Upper lobe of left lung (tissue), 4 donors: Measurements from ENCODE around the gene CRYBG1.

Experiments used
- CTCF ChIP-seq, 6 experiments: fragments of 450-650 bp in 4 of 6; fragments of 200-600 bp in 2 of 6; sonication (generic) in 2 of 6; IDR thresholded peaks; one replicate each; pipeline ENCODE4 v1.5.1; 2016 to 2019; ENCODE audit warnings: antibody characterized with exemption in 6 of 6
- POLR2A ChIP-seq, 4 donors: fragments of 450-650 bp; IDR thresholded peaks; one replicate each; pipeline ENCODE4 v1.5.1; 2016 to 2017; ENCODE audit warnings: antibody characterized with exemption in 4 of 4, mild to moderate bottlenecking in 2 of 4

- TF ChIP-seq CTCF (IDR thresholded peaks at IDR 0.05): no peak
- TF ChIP-seq POLR2A (IDR thresholded peaks at IDR 0.05): no peak
These were observed 80.0 kb downstream of the CRYBG1 start for GRCh38 chr6:106440546-106440945.
